ENCODE measurements around the gene GNB1L. TPM values are rescaled to one million over a fixed set of nuclear protein-coding genes. Genes with fewer than 3 reads are reported as not detected.

The GNB1L gene
- total RNA-seq, 1 experiment from 2014 or later = 27.0 TPM

DNA sequence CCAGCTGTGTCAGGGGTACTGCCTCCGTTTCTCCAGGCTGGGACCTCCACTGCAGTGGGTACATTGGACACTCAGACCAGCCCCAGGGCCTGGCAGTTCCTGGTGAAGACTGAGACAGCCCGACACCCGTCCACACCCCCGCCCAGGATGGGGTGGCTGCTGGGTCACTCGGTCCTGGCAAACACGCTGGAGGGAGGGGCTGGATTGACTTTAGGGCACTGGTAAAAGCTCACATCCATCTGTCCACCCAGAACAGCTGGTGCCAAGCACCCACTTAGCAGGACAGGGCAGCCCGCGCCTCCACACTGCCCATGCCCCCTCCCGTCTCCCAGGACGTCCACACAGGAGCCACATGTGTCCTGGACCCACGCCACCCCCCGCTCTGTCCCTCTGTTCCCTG, 104.8 kb downstream of the GNB1L start:
- TF ChIP-seq EZH2 (IDR thresholded peaks at IDR 0.05; ENCODE audit: low read length, unreplicated experiment) (no peak), EZH2phosphoT487 (IDR thresholded peaks at IDR 0.05; ENCODE audit: borderline replicate concordance, low read length) (no peak)
- TF ChIP-seq, protein P1, sequence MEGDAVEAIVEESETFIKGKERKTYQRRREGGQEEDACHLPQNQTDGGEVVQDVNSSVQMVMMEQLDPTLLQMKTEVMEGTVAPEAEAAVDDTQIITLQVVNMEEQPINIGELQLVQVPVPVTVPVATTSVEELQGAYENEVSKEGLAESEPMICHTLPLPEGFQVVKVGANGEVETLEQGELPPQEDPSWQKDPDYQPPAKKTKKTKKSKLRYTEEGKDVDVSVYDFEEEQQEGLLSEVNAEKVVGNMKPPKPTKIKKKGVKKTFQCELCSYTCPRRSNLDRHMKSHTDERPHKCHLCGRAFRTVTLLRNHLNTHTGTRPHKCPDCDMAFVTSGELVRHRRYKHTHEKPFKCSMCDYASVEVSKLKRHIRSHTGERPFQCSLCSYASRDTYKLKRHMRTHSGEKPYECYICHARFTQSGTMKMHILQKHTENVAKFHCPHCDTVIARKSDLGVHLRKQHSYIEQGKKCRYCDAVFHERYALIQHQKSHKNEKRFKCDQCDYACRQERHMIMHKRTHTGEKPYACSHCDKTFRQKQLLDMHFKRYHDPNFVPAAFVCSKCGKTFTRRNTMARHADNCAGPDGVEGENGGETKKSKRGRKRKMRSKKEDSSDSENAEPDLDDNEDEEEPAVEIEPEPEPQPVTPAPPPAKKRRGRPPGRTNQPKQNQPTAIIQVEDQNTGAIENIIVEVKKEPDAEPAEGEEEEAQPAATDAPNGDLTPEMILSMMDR (conservative IDR thresholded peaks at IDR 0.05; ENCODE audit: low read depth, low read length) = no peak
- CTCF ChIA-PET = no interaction called here
- ATAC-seq (no peak), DNase-seq (no peak)
- no peaks in the 10 kb centered on the region for H3K36me3 ChIP-seq (ENCODE audit: low read depth, low read length)
- H3K27me3 ChIP-seq (ENCODE audit: low read length) = no peaks in the 10 kb centered on the region
- no peak overlapping the region for H3K4me3 ChIP-seq (ENCODE audit: low read length)
- no peaks in the 10 kb centered on the region for H3K9me3 ChIP-seq (ENCODE audit: low read length)
- no peak overlapping the region for H3K27ac ChIP-seq (ENCODE audit: low read length)
- BruUV-seq (replicated peaks) = no TSS peak
- no peaks in the 10 kb centered on the region for H3K79me2 ChIP-seq (ENCODE audit: low read length)
- no peak overlapping the region for H2AFZ ChIP-seq (ENCODE audit: low read length)
- H4K20me1 ChIP-seq (ENCODE audit: low read length) = no peaks in the 10 kb centered on the region
- POLR2A ChIA-PET (ENCODE audit: unreplicated experiment) = no interaction called here
- H3K4me2 ChIP-seq (ENCODE audit: low read length) = no peak overlapping the region
- no peak overlapping the region for H3K9ac ChIP-seq (ENCODE audit: low read length)
- H3F3A ChIP-seq (ENCODE audit: low read length, unreplicated experiment) = no peaks in the 10 kb centered on the region
- no peaks in the 10 kb centered on the region for H3K9me2 ChIP-seq (replicated peaks; ENCODE audit: low read length)
- peaks cover 11% of the 10 kb centered on the region for H3K4me1 ChIP-seq (ENCODE audit: insufficient read depth, low read length)
- intact Hi-C loops (cut with micrococcal nuclease) = no loop called here

DNA sequence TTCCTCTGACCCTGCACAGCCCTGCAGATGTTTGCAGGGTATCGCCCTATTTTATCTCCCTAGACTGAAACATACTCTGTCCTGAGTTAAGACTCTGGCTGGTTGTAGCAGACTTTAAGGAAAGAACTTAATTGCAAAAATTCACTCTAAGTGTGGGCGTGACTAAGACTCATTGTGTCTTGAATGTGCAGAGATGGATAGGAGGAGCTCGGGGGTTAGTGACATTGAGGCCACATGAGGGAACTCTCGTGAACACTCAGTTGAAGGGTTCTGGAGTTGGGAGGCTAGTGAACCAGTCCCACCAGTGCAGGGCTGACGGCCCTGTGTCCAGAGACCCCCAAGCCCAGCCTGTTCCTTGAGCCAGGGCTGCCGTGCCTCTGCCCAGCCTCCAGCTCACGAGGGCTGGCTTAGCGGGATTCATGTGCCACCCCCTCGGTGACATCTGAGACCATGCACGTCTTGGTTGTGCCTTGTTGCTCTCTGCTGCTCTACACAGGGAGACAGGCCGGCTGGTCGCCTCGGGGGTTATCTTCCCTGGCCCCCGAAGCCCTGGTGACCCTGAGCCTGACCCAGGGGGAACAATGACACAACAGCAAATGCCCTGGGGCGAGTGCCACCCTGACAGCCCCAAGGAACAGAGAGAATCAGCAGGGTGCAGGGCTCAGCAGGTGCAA, 105.5 kb downstream of the GNB1L start:
- no peak overlapping the region for H2AFZ ChIP-seq (ENCODE audit: low read length)
- intact Hi-C loops (cut with micrococcal nuclease) = no loop called here
- no peak overlapping the region for H3K27ac ChIP-seq (ENCODE audit: low read length)
- H3K9me2 ChIP-seq (replicated peaks; ENCODE audit: low read length) = no peaks in the 10 kb centered on the region
- H3K79me2 ChIP-seq (ENCODE audit: low read length) = no peaks in the 10 kb centered on the region
- ATAC-seq = no peak
- H3K4me1 ChIP-seq (ENCODE audit: insufficient read depth, low read length) = peaks cover 11% of the 10 kb centered on the region
- ChIA-PET POLR2A (ENCODE audit: unreplicated experiment) (no interaction called here), CTCF (no interaction called here)
- DNase-seq = no peak
- H3K36me3 ChIP-seq (ENCODE audit: low read depth, low read length) = no peaks in the 10 kb centered on the region
- no TSS peak for BruUV-seq (replicated peaks)
- no peak overlapping the region for H3K4me2 ChIP-seq (ENCODE audit: low read length)
- TF ChIP-seq EZH2 (IDR thresholded peaks at IDR 0.05; ENCODE audit: low read length, unreplicated experiment) = no peak
- TF ChIP-seq, protein P1 (conservative IDR thresholded peaks at IDR 0.05; ENCODE audit: low read depth, low read length) = no peak
- no peak for TF ChIP-seq EZH2phosphoT487 (IDR thresholded peaks at IDR 0.05; ENCODE audit: borderline replicate concordance, low read length)
- no peak overlapping the region for H3K9ac ChIP-seq (ENCODE audit: low read length)
- no peaks in the 10 kb centered on the region for H3K27me3 ChIP-seq (ENCODE audit: low read length)
- no peaks in the 10 kb centered on the region for H4K20me1 ChIP-seq (ENCODE audit: low read length)
- H3F3A ChIP-seq (ENCODE audit: low read length, unreplicated experiment) = no peaks in the 10 kb centered on the region
- H3K4me3 ChIP-seq (ENCODE audit: low read length) = no peak overlapping the region
- H3K9me3 ChIP-seq (ENCODE audit: low read length) = no peaks in the 10 kb centered on the region

DNA sequence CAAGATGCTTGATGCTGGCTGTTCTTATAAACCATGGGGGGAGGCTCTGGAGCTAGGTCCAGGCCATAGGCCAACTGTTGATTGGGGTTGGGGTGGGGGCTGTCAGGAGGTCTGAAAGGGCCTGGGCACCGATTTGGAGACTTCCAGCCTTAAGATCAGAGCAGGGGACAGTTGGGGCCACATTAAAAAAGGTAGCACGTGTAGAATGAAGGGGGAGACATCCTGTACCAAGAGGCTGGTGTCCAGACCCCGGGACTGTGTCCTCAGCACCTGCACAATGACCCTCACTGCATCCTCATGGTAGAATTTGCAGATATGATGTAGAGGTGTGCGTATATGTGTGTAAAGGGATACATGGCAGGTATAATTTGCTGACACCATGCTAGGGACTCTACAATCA, 106.5 kb downstream of the GNB1L start:
- Histone ChIP-seq H3K79me2 (ENCODE audit: low read length) (no peaks in the 10 kb centered on the region), H3K27me3 (ENCODE audit: low read length) (no peaks in the 10 kb centered on the region), H3K36me3 (ENCODE audit: low read depth, low read length) (no peaks in the 10 kb centered on the region), H3F3A (ENCODE audit: low read length, unreplicated experiment) (no peaks in the 10 kb centered on the region), H3K4me2 (ENCODE audit: low read length) (no peak overlapping the region), H3K9ac (ENCODE audit: low read length) (no peak overlapping the region), H4K20me1 (ENCODE audit: low read length) (no peaks in the 10 kb centered on the region), H3K9me2 (replicated peaks; ENCODE audit: low read length) (no peaks in the 10 kb centered on the region), H3K4me1 (ENCODE audit: insufficient read depth, low read length) (peaks cover 11% of the 10 kb centered on the region), H3K4me3 (ENCODE audit: low read length) (no peak overlapping the region), H2AFZ (ENCODE audit: low read length) (no peak overlapping the region), H3K27ac (ENCODE audit: low read length) (no peak overlapping the region), H3K9me3 (ENCODE audit: low read length) (no peaks in the 10 kb centered on the region)
- ATAC-seq = no peak
- TF ChIP-seq EZH2 (IDR thresholded peaks at IDR 0.05; ENCODE audit: low read length, unreplicated experiment) (no peak), EZH2phosphoT487 (IDR thresholded peaks at IDR 0.05; ENCODE audit: borderline replicate concordance, low read length) (no peak)
- TF ChIP-seq, protein P1 (conservative IDR thresholded peaks at IDR 0.05; ENCODE audit: low read depth, low read length) = no peak
- intact Hi-C loops (cut with micrococcal nuclease) = no loop called here
- CTCF ChIA-PET = no interaction called here
- no TSS peak for BruUV-seq (replicated peaks)
- DNase-seq = no peak
- POLR2A ChIA-PET (ENCODE audit: unreplicated experiment) = no interaction called here
